OCI-LY7 (cell line): ENCODE measurements around the gene INHBB. TPM values are rescaled to one million over a fixed set of nuclear protein-coding genes. Genes with fewer than 3 reads are reported as not detected.

Source experiments
- BruUV-seq: library from RNA; stranded (reverse); fragments of 400-500 nt; replicated peaks from 2 replicates; lab custom pipeline; 2021; lab: Mats Ljungman, UMichigan
- CTCF ChIA-PET: fragments of 300-600 bp; sonication (Branson Sonifier 250); formaldehyde crosslinking; loops from one replicate; lab custom pipeline; 2022; ENCODE audit warnings: antibody characterized with exemption; ENCODE audit not compliant: unreplicated experiment; lab: Charles Lee
- POLR2A ChIA-PET: fragments of 300-600 bp; sonication (Branson Sonifier 250); formaldehyde crosslinking; loops from one replicate; lab custom pipeline; 2022; ENCODE audit warnings: antibody characterized with exemption; lab: Charles Lee
- DNase-seq: peaks from one replicate; pipeline ENCODE4 v3.0.0-alpha.2; 2015; ENCODE audit warnings: low spot score
- H2AFZ ChIP-seq: fragments of 200-600 bp; sonication (generic), shearing (Covaris generic); 2 replicates; pipeline ENCODE4 v1.6.1; 2014; ENCODE audit warnings: mild to moderate bottlenecking, antibody characterized with exemption, low read length, moderate library complexity
- H3K27ac ChIP-seq: fragments of 200-600 bp; sonication (generic); 2 replicates; pipeline ENCODE4 v1.5.1; 2014; ENCODE audit warnings: mixed run types, low read depth, mild to moderate bottlenecking, moderate library complexity, low read length, inconsistent platforms; ENCODE audit not compliant: poor library complexity, severe bottlenecking
- H3K36me3 ChIP-seq: fragments of 200-600 bp; sonication (generic); 2 replicates; pipeline ENCODE4 v1.6.1; 2014; ENCODE audit warnings: mild to moderate bottlenecking, antibody characterized with exemption, low read length, moderate library complexity, mixed read lengths; ENCODE audit not compliant: insufficient read depth
- H3K4me1 ChIP-seq: fragments of 200-600 bp; sonication (generic); 2 replicates; pipeline ENCODE4 v1.5.1; 2014; ENCODE audit warnings: mild to moderate bottlenecking, low read length; ENCODE audit not compliant: insufficient read depth, poor library complexity, severe bottlenecking
- H3K4me2 ChIP-seq: fragments of 200-600 bp; sonication (generic); 2 replicates; pipeline ENCODE4 v1.6.1; 2014; ENCODE audit warnings: mild to moderate bottlenecking, low read length
- H3K4me3 ChIP-seq: fragments of 200-600 bp; sonication (generic); 2 replicates; pipeline ENCODE4 v1.5.1; 2014; ENCODE audit warnings: mild to moderate bottlenecking, low read depth, low read length; ENCODE audit not compliant: poor library complexity, severe bottlenecking
- H3K79me2 ChIP-seq: fragments of 200-600 bp; sonication (generic); 2 replicates; pipeline ENCODE4 v1.6.1; 2016; ENCODE audit warnings: low read depth, mild to moderate bottlenecking, low read length, moderate library complexity, mixed read lengths; ENCODE audit not compliant: insufficient read depth
- H3K9me2 ChIP-seq: fragments of 200-600 bp; sonication (generic); 2 replicates; pipeline ENCODE4 v1.6.1; 2016; ENCODE audit warnings: mild to moderate bottlenecking, low read length, mixed read lengths; ENCODE audit not compliant: insufficient read depth
- H3K9me3 ChIP-seq: fragments of 200-600 bp; sonication (generic); 2 replicates; pipeline ENCODE4 v1.6.1; 2014; ENCODE audit warnings: mild to moderate bottlenecking, mixed run types, low read length, mixed read lengths
- H4K20me1 ChIP-seq: fragments of 200-600 bp; sonication (generic); 2 replicates; pipeline ENCODE4 v1.6.1; 2014; ENCODE audit warnings: mild to moderate bottlenecking, antibody characterized with exemption, low read length, moderate library complexity, mixed read lengths; ENCODE audit not compliant: insufficient read depth
- CTCF ChIP-seq: fragments of 200-600 bp; sonication (generic); conservative IDR thresholded peaks from 2 replicates; pipeline ENCODE4 v1.5.1; 2014; ENCODE audit warnings: mild to moderate bottlenecking, antibody characterized with exemption, low read length, moderate library complexity, mixed read lengths
- EZH2phosphoT487 ChIP-seq: fragments of 200-600 bp; sonication (generic); IDR thresholded peaks from 2 replicates; pipeline ENCODE4 v1.6.1; 2018; ENCODE audit warnings: low read depth, borderline replicate concordance, mild to moderate bottlenecking, mixed run types, antibody characterized with exemption, low read length, moderate library complexity, mixed read lengths
- intact Hi-C: fragments of 100-400 bp; cut with micrococcal nuclease; formaldehyde crosslinking; loops from one replicate; pipeline ENCODE4 v1.10.0; 2022; ENCODE audit not compliant: unreplicated experiment
- total RNA-seq, 2 experiments: library from RNA; depleted of rRNA in 1 of 2; stranded (reverse); fragments of >200 nt in 1 of 2; shearing (Covaris generic) in 1 of 2; gene quantifications; 2 replicates each; pipeline ENCODE4 v1.2.3, GENCODE V29; 2014 to 2022

The INHBB gene
- total RNA-seq, 2 experiments from 2014 or later = not detected

DNA sequence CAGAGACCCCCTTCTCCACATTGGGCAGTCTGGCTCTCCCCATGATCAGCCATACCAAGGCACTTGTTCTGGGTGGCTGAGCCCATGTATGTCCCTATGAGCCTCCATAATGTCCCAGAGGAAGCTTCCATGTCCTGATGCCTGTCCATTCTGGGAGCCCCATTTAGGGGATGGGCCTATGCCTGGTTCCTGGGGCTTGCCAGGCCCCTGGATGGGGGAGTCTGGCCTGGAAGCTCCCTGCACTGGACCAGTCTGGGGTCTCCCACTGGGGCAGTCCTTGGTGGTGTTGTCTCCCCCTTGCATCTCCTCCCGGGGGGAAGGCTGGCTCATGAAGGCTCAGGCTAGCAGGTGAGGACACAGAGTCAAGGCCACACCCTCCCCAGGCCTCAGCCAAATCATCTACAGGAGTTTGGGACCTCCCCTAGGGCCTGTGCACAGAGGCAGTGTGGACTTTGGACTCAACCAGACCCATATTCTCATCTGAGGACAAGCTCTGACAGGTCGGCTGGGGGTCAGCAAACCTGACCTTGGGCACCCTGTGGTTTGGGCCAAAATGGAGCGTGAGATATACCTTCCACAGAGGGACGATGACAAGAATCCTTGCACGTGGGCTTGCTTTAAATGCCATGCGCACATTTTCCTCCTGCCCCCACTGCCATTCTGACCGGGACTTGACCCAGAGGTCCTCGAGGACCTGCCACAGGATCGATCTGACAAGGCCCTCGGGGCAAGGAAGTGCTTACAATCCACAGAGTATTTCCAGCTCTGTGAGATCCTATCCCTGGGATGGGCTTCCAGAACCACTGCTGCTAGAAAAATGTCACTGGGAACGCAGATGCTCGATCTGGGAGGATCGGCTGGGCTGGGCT is 38.8 kb downstream of the INHBB start:
- H2AFZ ChIP-seq = no peak overlapping the region
- TF ChIP-seq EZH2phosphoT487 = no peak
- TF ChIP-seq CTCF = no peak
- no peak overlapping the region for H3K4me2 ChIP-seq
- no peaks in the 10 kb centered on the region for H3K79me2 ChIP-seq
- POLR2A ChIA-PET = no interaction called here
- no peak for DNase-seq
- no TSS peak for BruUV-seq
- H3K4me3 ChIP-seq = no peak overlapping the region
- intact Hi-C loops = no loop called here
- CTCF ChIA-PET = interaction anchor here (0.5 kb wide), 1 partner anchor 819 kb away, joined by 3 read pairs; no protein-coding TSS in a partner anchor
- no peaks in the 10 kb centered on the region for H3K9me3 ChIP-seq
- H3K36me3 ChIP-seq = no peaks in the 10 kb centered on the region
- H3K4me1 ChIP-seq = no peaks in the 10 kb centered on the region
- no peak overlapping the region for H3K27ac ChIP-seq
- no peaks in the 10 kb centered on the region for H3K9me2 ChIP-seq
- H4K20me1 ChIP-seq = no peaks in the 10 kb centered on the region

DNA sequence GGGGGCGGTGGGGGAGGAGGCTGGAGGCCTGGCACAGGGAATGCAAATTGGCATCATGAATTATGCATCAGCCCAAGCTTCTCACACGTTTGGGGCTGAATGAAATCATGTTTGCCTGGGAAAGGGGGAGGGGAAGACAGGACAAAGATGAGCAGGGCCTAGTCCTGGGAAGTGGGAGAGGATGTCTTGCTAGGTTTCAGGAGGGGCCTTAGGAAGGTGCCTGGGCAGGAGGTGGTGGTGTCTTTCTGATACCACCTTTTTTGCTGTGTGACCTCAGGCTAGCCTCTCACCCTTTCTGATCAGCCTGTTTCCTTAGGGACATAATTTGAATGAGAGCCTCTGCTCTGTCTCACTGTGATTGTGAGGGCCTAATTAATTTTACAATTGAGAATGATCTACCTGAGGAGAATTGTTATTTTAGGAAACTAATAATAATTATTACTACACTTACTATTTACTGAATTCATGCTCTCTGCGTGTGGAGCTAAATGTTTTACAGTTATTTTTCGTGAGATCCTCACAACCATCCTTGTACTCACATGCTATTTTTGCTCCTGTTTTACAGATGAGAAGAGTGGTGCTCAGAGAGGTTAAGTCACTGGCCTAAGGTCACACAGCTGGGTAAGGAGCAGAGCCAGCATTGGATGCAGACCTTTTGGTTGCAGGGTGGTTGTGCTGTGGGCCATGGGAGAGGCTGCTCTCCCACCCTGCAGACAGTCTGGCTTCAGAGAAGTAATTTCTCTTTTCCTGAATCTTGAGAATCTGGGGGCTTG is 39.6 kb downstream of the INHBB start:
- H3K9me3 ChIP-seq = no peaks in the 10 kb centered on the region
- no peak overlapping the region for H3K27ac ChIP-seq
- no peak overlapping the region for H3K4me3 ChIP-seq
- TF ChIP-seq EZH2phosphoT487 = no peak
- no peak for TF ChIP-seq CTCF
- DNase-seq = no peak
- intact Hi-C loops = no loop called here
- no TSS peak for BruUV-seq
- no peak overlapping the region for H3K4me2 ChIP-seq
- no peak overlapping the region for H2AFZ ChIP-seq
- H3K36me3 ChIP-seq = no peaks in the 10 kb centered on the region
- H4K20me1 ChIP-seq = no peaks in the 10 kb centered on the region
- no peaks in the 10 kb centered on the region for H3K79me2 ChIP-seq
- ChIA-PET POLR2A (interaction anchor here (0.5 kb wide), 1 partner anchor 79 kb away, joined by 3 read pairs; no protein-coding TSS in a partner anchor), CTCF (no interaction called here)
- H3K4me1 ChIP-seq = no peaks in the 10 kb centered on the region
- no peaks in the 10 kb centered on the region for H3K9me2 ChIP-seq
